ENCODE data around the gene SPRED3.
"Not testable (repeated sequence)": the region's sequence is repeated elsewhere in the genome, so short reads cannot be mapped to it uniquely, and the experiment has no call there.

SPRED3 gene

GRCh38 chr19:38392707-38393308, 4.3 kb downstream of the SPRED3 start:
- DNase-seq, result no peak

GRCh38 chr19:38394488-38394887, 6.0 kb downstream of the SPRED3 start:
- DNase-seq, result peak; percentile 77

- DNase-seq, result peak; percentile 15
Observed at GRCh38 chr19:38395381-38396114, 7.1 kb downstream of the SPRED3 start.

GRCh38 chr19:38399081-38399480, 10.6 kb downstream of the SPRED3 start:
- no peak for DNase-seq

GRCh38 chr19:38399537-38399936, 11.0 kb downstream of the SPRED3 start:
- DNase-seq, result no peak

GRCh38 chr19:38400361-38400760, 11.9 kb downstream of the SPRED3 start:
- no peak for DNase-seq

GRCh38 chr19:38401148-38401547, 12.7 kb downstream of the SPRED3 start:
- DNase-seq, result no peak

- DNase-seq, result no peak
Observed at GRCh38 chr19:38402623-38402966, 14.1 kb downstream of the SPRED3 start.

GRCh38 chr19:38402967-38403674, 14.6 kb downstream of the SPRED3 start, which contains the start of gene FAM98C:
Gene FAM98C (plus strand): TSS chr19:38403093. CDS start chr19:38403154, 61 bp downstream.
- peak; percentile 98 for DNase-seq

GRCh38 chr19:38404858-38405257, 16.4 kb downstream of the SPRED3 start:
- no peak for DNase-seq

- DNase-seq, result no peak
Observed at GRCh38 chr19:38405276-38405675, 16.8 kb downstream of the SPRED3 start.

GRCh38 chr19:38409631-38410133, 21.2 kb downstream of the SPRED3 start:
- no peak for DNase-seq

- not testable (repeated sequence) for DNase-seq
Observed at GRCh38 chr19:38410407-38410806, 21.9 kb downstream of the SPRED3 start.

- DNase-seq, result no peak
Observed at GRCh38 chr19:38411041-38411712, 22.7 kb downstream of the SPRED3 start.

GRCh38 chr19:38411898-38412297, 23.4 kb downstream of the SPRED3 start:
- not testable (repeated sequence) for DNase-seq

- DNase-seq, result no peak
Observed at GRCh38 chr19:38412491-38412890, 24.0 kb downstream of the SPRED3 start.

GRCh38 chr19:38412961-38413360, 24.5 kb downstream of the SPRED3 start:
- DNase-seq, result no peak

- no peak for DNase-seq
Observed at GRCh38 chr19:38413416-38413815, 24.9 kb downstream of the SPRED3 start.

GRCh38 chr19:38417146-38417543, 28.6 kb downstream of the SPRED3 start:
- DNase-seq, result no peak

- DNase-seq, result peak; percentile 77
Observed at GRCh38 chr19:38417544-38418506, 29.3 kb downstream of the SPRED3 start.

GRCh38 chr19:38420935-38421334, 32.4 kb downstream of the SPRED3 start:
- DNase-seq, result no peak

- no peak for DNase-seq
Observed at GRCh38 chr19:38421856-38422255, 33.4 kb downstream of the SPRED3 start.

All from CD4-positive, alpha-beta T cell treated with Interferon gamma for 1 hour (primary cell).